ENCODE measurements around the gene MPV17L2.

DNA sequence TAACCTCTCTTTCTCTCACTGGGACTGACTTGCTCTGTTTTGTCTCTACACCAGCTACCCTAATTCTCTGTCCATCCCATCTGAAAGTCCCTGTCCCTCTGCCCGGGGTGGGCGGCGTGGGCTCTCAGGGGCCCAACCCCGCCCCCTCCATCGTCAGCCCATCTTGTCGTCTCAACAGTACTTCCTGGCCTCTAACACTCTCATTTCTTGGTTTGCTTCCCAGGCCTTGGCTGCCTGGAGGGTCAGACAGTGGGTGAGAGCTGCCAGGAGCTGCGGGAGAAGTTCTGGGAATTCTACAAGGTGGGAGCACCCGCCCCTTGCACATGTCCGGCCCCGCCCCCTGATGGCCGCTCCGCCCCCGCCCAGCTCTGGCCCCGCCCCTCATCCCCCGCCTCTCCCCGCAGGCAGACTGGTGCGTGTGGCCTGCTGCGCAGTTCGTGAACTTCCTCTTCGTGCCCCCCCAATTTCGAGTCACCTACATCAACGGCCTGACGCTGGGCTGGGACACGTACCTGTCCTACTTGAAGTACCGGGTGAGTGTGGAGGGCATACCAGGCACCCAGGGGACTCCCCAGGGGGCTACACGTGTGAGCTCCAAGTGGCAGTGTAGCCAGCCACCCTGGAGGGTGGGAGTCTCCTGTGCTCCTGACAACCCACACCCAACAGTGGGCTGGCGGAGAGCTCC, 1.7 kb downstream of the MPV17L2 start:
- TF ChIP-seq POLR2A (IDR thresholded peaks at IDR 0.05; ENCODE audit: low read depth, low read length) = no peak
- no peak for TF ChIP-seq RFX5 (IDR thresholded peaks at IDR 0.05; ENCODE audit: low read depth, low read length)

All from IMR-90 (cell line).